HepG2 (cell line): ENCODE results near the gene ZNF813. TPM values are rescaled to one million over a fixed set of nuclear protein-coding genes. Genes with fewer than 3 reads are reported as not detected.
A peak's percentile ranks its signal among the peaks of the same experiment; 100 is the strongest.

Source experiments
- BHLHE40 ChIP-seq: IDR thresholded peaks from 2 replicates; pipeline ENCODE4 v1.6.1; 2011; ENCODE audit warnings: low read length, improper control_type of control experiment
- CSRNP1 ChIP-seq: sonication (generic); formaldehyde crosslinking; IDR thresholded peaks from 2 replicates; pipeline ENCODE4 v1.8.1; 2023; ENCODE audit warnings: mild to moderate bottlenecking, missing genetic modification reagents
- GPBP1L1 ChIP-seq: sonication (generic); formaldehyde crosslinking; IDR thresholded peaks from 2 replicates; pipeline ENCODE4 v1.5.0; 2020; ENCODE audit warnings: mild to moderate bottlenecking, missing genetic modification reagents
- IKZF1 ChIP-seq: fragments of 450-650 bp; IDR thresholded peaks from 2 replicates; pipeline ENCODE4 v1.7.1; 2016
- MXI1 ChIP-seq: IDR thresholded peaks from 3 replicates; pipeline ENCODE4 v1.6.1; 2012; ENCODE audit warnings: low read depth, low read length, inconsistent platforms, borderline replicate concordance
- RARA ChIP-seq: IDR thresholded peaks from 2 replicates; pipeline ENCODE4 v1.6.1; 2016; ENCODE audit warnings: missing genetic modification reagents, missing compliant biosample characterization
- RBM39 ChIP-seq: fragments of 200-400 bp; formaldehyde crosslinking; IDR thresholded peaks from one replicate; pipeline ENCODE4 v1.6.1; 2018; ENCODE audit warnings: antibody characterized with exemption, mild to moderate bottlenecking, low read depth, low read length; ENCODE audit not compliant: poor library complexity, severe bottlenecking
- TGIF2 ChIP-seq: IDR thresholded peaks from 2 replicates; pipeline ENCODE4 v1.6.1; 2016; ENCODE audit warnings: control low read depth, missing compliant biosample characterization
- THAP11 ChIP-seq: IDR thresholded peaks from 2 replicates; pipeline ENCODE4 v1.6.1; 2016; ENCODE audit warnings: missing biosample characterization, missing genetic modification reagents
- TRAFD1 ChIP-seq: sonication (generic); formaldehyde crosslinking; IDR thresholded peaks from 2 replicates; pipeline ENCODE4 v1.5.1; 2020; ENCODE audit warnings: missing genetic modification reagents, mild to moderate bottlenecking, borderline replicate concordance
- ZBTB14 ChIP-seq: sonication (generic); formaldehyde crosslinking; IDR thresholded peaks from 2 replicates; pipeline ENCODE4 v1.4.0; 2020; ENCODE audit warnings: missing genetic modification reagents
- ZBTB21 ChIP-seq: sonication (generic); formaldehyde crosslinking; IDR thresholded peaks from 2 replicates; pipeline ENCODE4 v1.4.0; 2020; ENCODE audit warnings: missing genetic modification reagents
- ZIK1 ChIP-seq: sonication (generic); formaldehyde crosslinking; IDR thresholded peaks from 2 replicates; pipeline ENCODE4 v1.5.0; 2020; ENCODE audit warnings: mild to moderate bottlenecking, low read depth, missing genetic modification reagents, borderline replicate concordance
- ZMYM3 ChIP-seq: sonication (generic); formaldehyde crosslinking; IDR thresholded peaks from 2 replicates; pipeline ENCODE4 v1.5.1; 2020; ENCODE audit warnings: mild to moderate bottlenecking, missing genetic modification reagents
- ZNF121 ChIP-seq: sonication (generic); formaldehyde crosslinking; IDR thresholded peaks from 2 replicates; pipeline ENCODE4 v1.5.0; 2020; ENCODE audit warnings: mild to moderate bottlenecking, missing genetic modification reagents
- ZNF382 ChIP-seq: sonication (generic); formaldehyde crosslinking; IDR thresholded peaks from 2 replicates; pipeline ENCODE4 v1.5.0; 2020; ENCODE audit warnings: missing genetic modification reagents, mild to moderate bottlenecking, borderline replicate concordance
- ZNF503 ChIP-seq: sonication (generic); formaldehyde crosslinking; IDR thresholded peaks from 2 replicates; pipeline ENCODE4 v1.4.0; 2020; ENCODE audit warnings: missing genetic modification reagents
- ZNF614 ChIP-seq: IDR thresholded peaks from 2 replicates; pipeline ENCODE4 v1.6.1; 2018; ENCODE audit warnings: missing biosample characterization, missing genetic modification reagents, inconsistent platforms, borderline replicate concordance
- ZNF678 ChIP-seq: sonication (generic); formaldehyde crosslinking; IDR thresholded peaks from 2 replicates; pipeline ENCODE4 v1.4.0; 2020; ENCODE audit warnings: mild to moderate bottlenecking, missing genetic modification reagents
- ZNF883 ChIP-seq: sonication (generic); formaldehyde crosslinking; IDR thresholded peaks from 2 replicates; pipeline ENCODE4 v1.5.1; 2020; ENCODE audit warnings: mild to moderate bottlenecking, missing genetic modification reagents; ENCODE audit errors: not compliant biosample characterization
- polyA plus RNA-seq, 8 experiments: library from polyadenylated mRNA; depleted of rRNA in 3 of 8; stranded (reverse) in 7 of 8; unstranded in 1 of 8; fragments of >200 nt; fragmentation: Illumina TruSeq in 4 of 8; extraction: Trizol in 4 of 8; gene quantifications; 2 replicates each; pipeline versions ENCODE4 v1.2.1 to v1.2.3, GENCODE V29; 2011 to 2016; ENCODE audit warnings: low read depth in 4 of 8, missing spikeins in 1 of 8, mixed read lengths in 1 of 8; ENCODE audit not compliant: insufficient read depth in 1 of 8
- total RNA-seq, 5 experiments: library from RNA; depleted of rRNA; stranded (reverse); fragments of >200 nt; fragmentation: Illumina TruSeq; extraction: Trizol; gene quantifications; 2 replicates each; pipeline ENCODE4 v1.2.3, GENCODE V29; 2016; ENCODE audit warnings: low read depth in 1 of 5

Gene ZNF813
- total and polyA plus RNA-seq, 2 of the 13 experiments (the other 11 are each of a cell fraction or from before 2014, with no cell fraction given), result 2.1 to 8.9 TPM

- TF ChIP-seq ZNF678 (CRISPR knock-in tag) (0 out of 2 replicates have a peak, but pooled peaks have one; percentile 48), ZNF503 (0 out of 2 replicates have a peak, but pooled peaks have one; percentile 30), MXI1 (peak; percentile 60; the same call in 1 of the 3 replicates), ZIK1 (CRISPR knock-in tag) (no peak), IKZF1 (no peak), ZNF121 (no peak), TRAFD1 (CRISPR knock-in tag) (no peak), GPBP1L1 (no peak), ZNF883 (CRISPR knock-in tag) (no peak), TGIF2 (peak; percentile 61; the same call in 1 of the 2 replicates), ZNF382 (CRISPR knock-in tag) (no peak), RBM39 (no peak), BHLHE40 (peak; percentile 65), ZBTB21 (CRISPR knock-in tag) (peak; percentile 44; the same call in 1 of the 2 replicates), RARA (CRISPR knock-in tag) (peak; percentile 88), THAP11 (CRISPR knock-in tag) (peak; percentile 76), ZBTB14 (no peak), ZNF614 (CRISPR knock-in tag) (peak; percentile 71; the same call in 1 of the 2 replicates), ZMYM3 (CRISPR knock-in tag) (peak; percentile 82; the same call in 1 of the 2 replicates), CSRNP1 (CRISPR knock-in tag) (0 out of 2 replicates have a peak, but pooled peaks have one; percentile 62)
Observed at GRCh38 chr19:53507523-53508442, 40.2 kb downstream of the ZNF813 start (continued).
